SIG-M5 (cell line): ENCODE data around the gene VAV3.

ENCODE experiments used
- DNase-seq: peaks from one replicate; lab custom pipeline; 2025; lab: John Stamatoyannopoulos, UW

VAV3 gene

DNA sequence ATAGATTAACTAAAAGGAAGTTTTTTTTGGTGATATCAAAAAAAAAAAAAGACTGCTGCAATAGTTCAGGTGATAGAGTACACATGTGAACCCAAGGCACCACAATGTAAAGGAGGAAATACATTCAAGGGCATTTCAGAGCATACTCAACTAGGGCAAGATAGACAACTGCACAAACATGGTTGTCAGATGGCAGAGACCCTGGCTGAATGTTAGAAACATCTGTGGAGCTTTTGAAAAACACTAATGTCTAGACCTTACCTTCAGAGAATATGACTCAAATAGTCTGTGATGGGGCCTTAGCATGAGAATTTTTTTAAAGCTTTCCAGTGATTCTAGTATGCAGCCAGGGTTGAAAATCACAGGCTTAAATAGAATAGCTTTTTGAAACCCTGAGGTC is 173.6 kb downstream of the VAV3 start:
- DNase-seq, result no peak

DNA sequence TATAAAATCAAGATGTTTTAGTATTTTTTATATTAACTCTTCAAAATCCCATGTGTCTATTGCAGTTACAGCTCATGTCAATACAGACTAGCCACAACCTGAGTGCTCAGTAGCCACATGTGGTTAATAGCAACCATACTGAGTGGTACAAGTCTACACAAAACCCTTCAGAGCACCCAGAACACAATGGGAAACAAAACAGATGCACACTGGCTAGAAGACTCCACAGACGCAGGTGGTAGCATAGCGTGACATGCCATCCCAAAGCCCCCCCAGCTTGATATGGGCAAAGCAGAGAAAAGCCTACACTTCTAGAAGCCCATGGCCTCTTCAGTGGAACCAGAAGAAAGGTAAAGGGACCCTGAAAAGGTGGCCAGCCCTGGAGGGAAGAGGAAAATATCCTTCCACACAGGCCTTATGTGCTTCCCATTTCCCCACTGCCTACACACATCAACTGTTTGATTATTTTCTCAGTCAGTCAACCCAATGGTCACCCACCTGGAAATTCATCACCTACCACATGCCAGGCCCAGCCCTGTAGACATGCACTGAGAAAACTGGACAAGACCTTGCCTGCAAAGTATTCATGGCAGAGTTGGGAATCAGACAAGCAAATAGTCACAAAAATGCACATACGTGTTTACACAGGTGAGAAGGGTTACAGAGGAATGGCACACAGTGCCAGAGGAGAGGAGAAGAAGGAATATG is 175.0 kb downstream of the VAV3 start:
- no peak for DNase-seq

DNA sequence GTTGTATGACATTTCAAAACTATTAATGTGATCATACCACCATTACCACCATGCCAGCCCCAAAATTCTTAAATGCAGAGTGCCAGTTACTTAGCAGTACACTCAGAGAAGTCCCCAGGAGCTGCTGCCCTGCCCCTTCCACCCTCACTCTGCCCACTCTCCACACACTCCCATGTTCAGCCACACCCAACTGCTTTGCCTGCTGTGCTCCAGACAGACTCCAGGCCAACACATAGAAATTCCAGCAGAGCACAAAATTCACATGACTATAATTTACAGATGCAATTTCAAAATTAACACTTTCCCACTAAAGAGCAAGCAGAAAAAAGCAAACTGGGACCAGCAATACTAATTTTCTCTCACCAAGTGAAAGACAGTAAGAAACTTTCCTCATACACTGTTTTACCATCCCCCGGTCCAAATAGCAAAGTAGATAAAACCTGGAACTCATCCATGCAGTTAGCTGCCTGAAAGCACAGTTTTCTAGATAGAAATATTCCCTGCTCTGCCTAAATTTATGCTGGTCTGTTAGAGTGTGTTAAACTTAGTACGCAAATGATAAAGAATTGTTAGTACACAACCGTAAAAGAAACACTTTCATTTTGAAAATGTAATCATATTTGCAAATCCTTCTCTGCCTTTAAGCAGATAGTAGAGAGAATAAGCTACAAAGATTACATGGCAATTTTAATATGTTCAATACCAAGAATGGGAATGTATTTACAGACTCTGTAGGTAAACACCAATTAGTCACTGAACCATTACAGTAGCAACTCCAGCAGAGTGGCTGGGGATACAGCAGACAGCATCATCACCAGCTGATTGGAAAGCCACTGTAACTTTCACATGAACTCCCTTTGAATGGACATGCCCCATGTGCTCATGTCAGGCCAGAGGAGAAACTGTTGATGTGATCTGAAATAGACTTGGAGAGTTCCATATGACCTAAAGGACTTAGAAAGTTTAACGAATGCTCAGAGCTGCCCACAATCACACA is 176.5 kb downstream of the VAV3 start:
- DNase-seq, result no peak

DNA sequence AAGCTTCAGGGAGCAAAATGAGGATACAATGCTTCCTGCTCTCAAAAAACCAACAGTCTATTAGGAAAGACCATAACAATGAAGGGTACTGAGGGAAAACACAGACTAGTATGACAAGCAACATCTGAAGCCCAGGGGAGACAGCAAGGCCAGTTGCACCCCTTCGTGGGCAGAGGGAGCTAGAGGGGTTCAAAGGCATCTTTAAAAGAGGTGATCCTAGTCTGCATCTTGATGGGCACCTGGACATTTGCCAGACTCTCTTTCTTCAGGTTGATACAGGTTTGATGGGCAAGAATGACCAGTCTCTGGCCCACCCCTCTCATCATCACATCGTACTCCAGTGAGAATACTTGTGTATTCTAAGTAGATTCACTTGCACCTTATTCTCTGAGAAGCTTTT is 177.7 kb downstream of the VAV3 start:
- no peak for DNase-seq

DNA sequence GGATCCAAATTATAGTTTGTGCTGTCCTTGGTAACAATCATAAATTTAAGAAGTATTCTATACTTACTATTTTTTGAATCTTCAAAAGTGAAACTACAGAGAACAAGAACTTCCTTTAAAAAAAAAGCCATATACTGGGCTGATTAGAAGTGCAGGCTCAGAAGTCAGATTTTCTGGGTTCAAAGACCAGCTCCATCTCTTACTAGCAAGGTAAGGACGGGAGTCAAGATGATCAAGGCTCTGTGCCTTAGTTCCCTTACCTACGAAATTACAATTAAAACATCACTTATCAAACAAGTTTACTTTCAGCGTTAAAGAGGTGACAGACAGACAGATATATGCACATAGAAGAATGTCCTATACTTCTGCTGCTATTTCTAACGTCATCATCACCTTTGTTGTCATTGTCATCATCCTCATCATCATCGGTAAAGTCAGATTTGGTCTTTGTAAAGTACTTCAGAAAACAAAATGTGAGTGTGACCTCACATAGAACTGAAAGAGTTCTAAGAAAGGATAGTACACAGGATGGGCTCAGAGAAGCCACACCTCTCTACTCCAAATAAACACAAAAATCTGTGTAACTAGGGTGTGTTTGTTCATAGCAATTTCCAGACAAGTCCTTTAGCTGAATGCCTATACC is 178.7 kb downstream of the VAV3 start:
- DNase-seq, result no peak

DNA sequence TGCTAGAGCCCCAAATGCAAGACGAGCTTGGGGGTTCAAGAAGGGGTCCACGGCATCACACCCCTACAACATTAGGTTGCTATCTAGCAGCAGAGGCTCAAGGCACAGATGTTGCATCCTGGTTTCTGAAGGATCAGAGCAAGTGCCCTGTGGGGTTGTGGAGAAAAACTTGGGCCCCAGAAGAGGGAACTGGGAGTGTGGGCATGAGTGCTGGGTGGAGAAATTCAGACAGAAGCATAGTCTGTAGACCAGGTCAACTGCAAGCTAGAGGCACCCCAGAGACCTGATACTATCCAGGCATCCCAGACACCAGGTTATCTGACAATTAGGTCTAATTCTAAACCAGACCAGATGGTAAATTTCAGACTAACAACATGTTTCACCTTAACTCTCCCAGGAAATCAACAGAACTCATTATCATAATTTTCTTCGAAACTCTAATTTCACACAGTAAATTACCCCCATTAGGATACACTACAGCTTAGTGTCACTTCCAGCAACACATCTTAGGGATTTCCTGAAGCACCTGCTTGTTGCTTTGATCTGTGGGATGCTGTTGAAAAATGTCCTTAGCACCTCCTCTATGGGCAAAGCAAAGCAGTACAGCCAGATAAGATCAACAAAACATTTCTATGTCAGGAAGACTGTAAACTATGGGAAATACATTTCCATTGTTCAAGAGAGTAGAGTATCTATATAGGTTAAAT is 179.3 kb downstream of the VAV3 start:
- DNase-seq, result no peak

DNA sequence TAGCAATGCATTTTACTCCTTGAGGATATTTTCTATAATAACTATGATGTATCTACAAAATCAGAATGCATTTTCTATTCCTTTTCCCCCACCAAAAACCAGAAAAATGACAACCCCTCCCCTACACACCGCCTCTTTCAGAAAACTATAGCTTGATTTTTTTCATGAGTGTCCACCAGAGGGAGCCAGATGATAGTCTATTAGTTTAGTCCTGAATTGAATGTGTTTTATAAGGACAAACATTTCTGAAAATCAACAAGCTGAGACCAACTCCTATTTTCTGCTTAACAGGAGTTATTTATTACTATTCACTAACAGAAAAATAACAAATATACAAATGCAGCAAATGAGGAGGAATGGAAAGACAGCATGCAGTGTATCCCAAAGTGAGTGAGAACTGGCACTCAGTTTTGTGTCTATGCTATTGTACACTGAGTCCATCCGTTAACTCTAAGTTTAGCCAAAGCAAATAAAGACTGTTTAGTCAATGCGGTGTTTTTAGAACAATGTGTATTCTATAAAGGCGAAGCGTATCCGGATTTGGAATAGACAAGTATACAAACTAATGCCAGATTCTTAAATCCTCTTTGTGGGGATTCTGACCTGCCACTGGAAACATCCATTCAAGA is 182.6 kb downstream of the VAV3 start:
- DNase-seq, result no peak

DNA sequence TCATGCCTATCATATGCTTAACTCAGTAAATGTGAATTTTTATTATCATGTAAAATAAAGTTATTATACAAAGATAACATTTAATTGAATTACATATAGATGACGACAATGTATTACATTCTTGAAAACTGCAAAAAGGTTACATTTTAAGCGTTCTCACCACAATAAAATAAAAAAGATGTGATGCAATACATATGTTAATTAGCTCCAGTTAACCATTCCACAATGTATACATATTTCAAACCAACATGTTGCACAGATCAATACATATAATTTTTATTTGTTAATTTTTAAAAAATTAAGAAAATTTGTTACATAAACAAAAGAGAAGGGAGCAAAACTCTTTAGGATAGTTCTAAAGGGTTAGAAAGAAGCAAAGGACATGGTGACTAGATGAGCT is 183.7 kb downstream of the VAV3 start:
- no peak for DNase-seq

DNA sequence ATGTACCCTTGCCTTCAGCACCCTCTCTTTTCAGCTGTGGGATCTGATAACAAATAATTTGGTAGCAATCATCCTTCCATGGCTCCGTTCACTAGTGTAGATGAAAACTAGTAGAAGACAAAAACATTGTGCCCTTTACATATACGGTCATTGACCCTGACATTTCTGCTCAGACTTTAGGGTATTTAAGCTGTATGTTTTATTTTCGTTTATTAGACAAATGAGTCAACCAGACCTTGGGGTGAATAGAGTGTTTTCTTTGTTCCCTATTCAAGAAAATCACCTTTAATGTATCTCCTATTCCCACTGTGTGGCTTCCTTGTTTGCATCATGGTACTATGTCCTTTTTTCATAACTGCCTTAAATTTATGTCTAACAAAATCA is 187.3 kb downstream of the VAV3 start:
- DNase-seq, result no peak

DNA sequence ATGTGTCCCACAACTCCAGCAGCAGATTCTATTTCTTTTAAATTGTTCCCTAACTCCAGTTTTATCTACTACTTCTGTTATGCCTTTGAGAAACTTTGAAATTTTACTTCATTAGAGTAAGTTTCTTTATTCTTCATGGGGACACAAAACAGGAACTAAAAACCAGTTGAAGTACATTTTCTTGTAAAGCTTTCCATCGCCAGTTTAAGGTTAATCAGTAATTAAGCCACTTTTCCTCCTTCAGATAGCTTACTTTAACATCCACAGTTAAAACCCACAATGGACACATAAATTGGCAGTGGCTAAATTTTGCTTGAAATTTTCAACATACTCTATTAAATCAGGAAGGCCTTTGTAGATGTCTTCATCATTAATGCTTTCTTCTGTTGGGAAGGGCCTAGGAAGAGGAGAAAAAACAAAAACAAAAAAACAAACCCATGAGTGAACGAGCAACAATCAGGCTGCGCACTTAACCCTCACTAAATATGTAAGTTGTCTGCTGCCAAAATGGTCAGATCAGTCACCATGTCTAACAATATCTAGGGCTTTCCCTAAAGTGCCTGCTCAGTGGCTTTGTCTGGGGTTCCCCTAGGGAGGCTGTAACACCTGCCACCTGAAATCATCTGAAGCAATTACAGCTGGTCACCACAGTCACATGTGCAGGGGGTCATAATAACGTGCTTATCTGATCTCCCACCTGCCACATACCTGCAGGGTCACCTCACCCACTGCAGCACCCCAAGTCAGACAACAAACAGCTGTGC is 187.9 kb downstream of the VAV3 start:
- DNase-seq, result no peak

DNA sequence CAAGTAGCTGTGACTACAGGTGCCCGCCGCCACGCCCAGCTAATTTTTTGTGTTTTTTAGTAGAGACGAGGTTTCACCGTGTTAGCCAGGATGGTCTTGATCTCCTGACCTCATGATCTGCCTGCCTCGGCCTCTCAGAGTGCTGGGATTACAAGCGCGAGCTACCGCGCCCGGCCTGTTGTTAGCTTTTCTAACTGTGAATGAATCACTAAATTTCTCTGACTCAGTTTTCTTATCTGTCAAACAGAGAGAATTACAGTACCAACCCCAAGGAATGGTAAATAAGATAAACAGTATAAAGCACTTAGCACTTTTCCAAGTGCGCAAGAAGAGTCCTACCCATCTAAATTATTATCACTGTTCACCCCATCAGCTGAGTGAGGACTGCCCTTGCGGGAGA is 193.6 kb downstream of the VAV3 start:
- no peak for DNase-seq

DNA sequence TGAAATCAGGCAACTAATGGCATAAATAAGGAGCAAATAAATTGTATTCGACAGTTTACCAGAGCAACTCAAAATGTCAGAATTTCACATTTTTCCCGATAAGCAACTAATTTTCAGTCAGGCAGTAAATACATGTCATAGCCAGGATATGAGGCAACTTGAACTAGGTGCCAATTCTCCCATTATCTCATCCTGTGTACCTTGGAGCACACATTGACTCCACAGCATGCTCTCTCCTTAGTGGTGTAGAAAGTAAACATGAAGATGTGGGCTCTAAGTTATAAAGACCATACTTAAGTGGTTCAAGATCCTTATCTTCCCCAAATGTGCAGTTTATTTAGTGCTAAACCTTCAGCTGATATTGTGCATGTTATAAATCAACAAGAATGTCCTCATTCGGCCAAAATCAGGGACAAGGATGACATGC is 197.8 kb downstream of the VAV3 start:
- DNase-seq, result no peak

DNA sequence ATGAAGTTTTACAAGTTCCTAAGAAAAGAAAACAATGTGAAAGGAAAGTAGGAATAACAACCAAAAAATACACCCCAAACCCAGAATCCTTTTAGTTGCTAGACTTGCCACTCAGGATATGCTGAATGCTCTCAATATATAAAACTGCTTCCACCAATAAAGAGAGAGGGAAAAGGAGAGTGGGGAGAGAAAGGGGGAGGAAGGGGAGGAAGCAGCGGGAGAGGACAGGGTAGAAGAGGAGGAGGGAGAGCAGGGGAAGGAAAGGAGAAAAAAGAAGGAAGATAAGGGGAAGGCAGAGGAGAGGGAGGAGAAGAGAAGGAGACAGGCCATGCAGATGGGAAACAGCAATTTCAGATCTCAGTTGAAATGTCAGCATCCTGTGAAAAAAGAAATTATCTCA is 198.4 kb downstream of the VAV3 start:
- no peak for DNase-seq

DNA sequence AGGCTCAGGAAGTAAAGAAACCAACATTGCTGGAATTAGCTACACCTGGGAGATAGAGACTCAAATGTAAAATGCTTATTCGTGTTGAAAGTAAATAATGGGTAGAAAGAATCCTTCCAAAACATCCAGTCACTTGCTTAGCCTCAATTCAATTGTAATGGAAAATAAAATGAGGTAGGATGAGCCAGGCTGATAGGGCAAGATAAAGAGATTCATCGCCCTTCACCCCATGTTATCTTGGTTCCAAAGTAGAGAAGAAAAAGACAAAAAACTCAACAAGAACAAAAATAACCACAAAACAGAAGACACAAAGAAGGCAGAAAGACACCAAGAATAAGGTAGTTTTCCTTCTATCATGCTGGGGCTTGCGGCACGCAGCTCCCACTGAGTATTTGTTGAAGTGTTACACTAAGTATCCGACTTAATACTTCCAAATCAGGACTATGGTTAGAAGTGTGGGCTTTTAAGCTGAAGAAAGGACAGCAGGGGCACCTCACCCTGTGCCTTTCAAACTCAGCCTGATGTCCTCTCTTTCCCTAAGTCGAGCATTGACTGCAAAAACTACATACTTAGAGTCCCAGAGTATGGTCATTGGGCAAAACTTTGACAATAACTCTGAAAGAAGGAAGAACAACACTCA is 202.1 kb downstream of the VAV3 start:
- DNase-seq, result no peak

DNA sequence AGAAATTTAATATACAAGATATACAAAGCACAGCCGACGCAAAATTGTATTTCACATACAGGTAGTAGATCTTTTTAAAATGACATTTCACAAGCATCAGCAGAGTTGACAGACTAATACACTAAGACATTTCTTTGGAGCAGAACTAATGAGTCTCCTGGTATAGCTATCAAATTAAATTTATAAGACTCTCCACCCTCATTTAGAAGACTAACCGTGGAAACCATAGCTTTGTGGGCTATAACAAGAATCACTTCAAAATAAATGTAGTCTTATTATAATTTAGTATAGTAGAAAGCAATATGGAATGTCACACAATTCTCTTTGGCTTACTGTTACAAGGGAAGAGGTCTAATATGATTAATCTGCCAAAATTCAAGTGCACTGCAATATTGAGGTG is 204.9 kb downstream of the VAV3 start:
- no peak for DNase-seq

DNA sequence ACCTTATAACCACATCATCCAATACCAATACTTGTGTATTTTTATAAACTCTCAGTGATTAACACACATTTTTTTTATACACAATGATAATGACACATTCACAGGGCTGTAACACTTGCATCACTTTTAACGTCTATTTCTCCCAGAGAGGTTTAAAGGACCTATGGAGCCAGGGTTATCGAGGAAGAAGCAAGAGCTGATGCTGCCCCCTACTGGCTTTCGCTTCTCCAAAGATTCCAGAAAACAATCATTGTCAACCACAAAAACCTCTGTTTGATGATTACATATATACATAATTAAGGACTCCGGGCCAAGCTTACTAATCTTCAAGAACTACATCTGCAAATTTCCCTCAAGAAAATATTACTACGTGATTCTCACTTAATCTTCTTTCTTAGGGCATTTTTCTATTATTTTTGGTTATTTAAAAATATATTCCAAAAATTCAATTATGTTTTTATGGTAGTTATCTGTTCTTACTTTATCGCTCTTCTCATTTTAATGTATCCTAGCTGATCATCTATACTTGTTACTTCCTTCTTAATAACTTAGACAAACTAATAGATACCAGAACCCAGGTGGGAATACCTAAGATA is 214.5 kb downstream of the VAV3 start:
- no peak for DNase-seq

DNA sequence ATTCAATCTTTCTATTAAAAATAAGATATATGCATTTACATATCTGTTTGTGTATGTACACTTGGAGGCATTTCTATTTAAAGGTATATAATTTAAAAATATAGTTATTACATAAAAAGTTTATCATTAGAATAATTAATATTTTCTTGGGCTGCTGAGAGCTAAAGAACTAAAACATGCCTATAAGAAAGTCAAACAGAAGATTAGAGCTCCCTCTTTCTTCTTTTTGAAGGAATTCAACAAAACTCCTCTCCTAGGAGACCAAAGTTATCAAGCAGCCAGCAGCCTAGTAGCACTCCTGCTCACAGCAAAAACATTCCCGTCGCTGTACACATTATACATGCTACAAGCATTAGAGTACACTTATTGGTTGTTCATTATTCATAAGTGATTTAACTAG is 216.4 kb downstream of the VAV3 start:
- DNase-seq, result no peak

DNA sequence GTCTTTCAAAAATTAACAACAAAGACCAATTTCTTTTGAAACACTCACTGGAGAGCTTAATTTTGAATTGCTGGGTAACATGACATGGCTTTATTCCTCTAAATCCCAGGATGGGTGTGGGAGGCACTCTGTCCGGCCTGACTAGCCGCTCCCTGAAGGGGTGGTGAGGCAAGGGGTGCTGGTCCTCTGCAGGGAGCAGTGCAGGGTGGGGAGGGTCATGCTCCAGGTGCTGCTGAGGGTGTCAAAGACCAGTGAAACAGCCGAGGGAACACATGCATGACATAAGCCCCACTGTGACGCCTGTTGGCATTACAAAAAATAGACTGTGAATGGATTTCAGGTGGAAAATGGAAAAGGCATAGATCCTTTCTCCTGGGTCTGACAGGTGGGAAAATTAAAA is 223.7 kb downstream of the VAV3 start:
- DNase-seq, result no peak

DNA sequence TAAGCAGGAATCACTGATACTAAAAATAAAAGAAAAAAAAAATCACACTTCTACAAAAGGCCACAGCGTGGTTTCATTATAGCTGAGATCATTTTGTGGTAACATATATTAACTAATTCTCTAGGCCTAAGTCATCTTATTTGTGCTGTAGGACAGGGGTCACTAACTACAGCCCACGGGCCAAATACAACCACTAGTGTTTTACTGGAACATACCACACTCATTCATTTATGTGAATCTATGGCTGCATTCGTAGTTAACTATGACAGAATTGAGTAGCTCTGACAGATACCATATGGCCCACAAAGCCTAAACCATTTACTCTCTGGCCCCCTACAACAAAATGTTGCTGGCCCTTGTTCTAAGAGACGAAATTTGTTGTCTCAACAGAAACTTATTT is 224.4 kb downstream of the VAV3 start:
- DNase-seq, result no peak

DNA sequence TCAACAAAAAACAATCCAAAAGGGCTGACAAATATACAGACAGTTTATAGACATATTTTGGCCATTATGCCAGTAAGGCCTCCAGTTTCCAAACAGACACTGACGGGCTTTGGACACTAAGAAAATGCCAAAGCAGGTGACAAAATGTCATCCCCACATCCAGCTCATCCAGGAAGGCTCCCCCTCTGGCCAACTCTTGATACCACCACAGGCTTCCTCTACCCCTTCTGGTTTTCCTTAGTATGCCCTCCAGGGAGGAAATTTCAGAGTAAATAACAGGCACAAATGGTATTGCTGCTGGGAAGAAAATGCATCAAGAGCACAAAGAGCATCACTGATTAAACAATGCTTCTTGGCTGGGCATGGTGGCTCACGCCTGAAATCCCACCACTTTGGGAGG is 225.3 kb downstream of the VAV3 start:
- DNase-seq, result no peak
